ENCODE data around the gene DDX54.

DNA sequence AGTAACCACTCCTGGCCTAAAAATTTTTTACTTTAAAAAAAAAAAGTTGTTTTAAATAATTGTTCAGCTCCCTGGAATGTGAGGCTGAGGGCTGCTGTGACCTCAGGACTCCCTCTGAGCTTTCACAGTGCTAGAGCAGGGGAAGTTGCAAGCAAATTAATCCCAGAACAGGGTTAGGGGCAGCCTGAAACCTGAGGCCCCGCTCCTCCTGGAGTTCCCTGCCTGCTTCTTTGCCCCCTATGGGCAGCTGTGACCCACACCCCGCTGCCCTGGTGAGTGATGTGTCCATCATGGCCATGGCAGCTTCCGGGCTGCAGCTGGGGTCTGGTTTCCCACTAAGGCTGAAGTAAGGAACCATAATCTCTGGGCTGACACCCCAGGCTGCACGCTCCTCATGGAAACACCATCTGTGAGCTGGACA is 9.7 kb upstream of the DDX54 start:
- TF ChIP-seq POLR2A (IDR thresholded peaks at IDR 0.05; ENCODE audit: low read depth, low read length) = no peak
- no peak for TF ChIP-seq POLR2AphosphoS5 (IDR thresholded peaks at IDR 0.05; ENCODE audit: low read depth, low read length)
